T-helper 2 cell treated with Interferon-gamma antibody and Interleukin-4, amounts not matched to agents 5 μg/mL and 100 μg/mL, for 36 hours (primary cell): Measurements from ENCODE around the gene SWT1.
"Not testable (repeated sequence)": the region's sequence is repeated elsewhere in the genome, so short reads cannot be mapped to it uniquely, and the experiment has no call there.

Source experiments
- DNase-seq: peaks from one replicate; pipeline ENCODE4 v3.0.0; 2021; ENCODE audit warnings: low spot score
- H3K27ac Mint-ChIP-seq: one replicate; pipeline ENCODE4 v1.8.0; 2021; ENCODE audit warnings: mild to moderate bottlenecking, mixed read lengths
- H3K27me3 Mint-ChIP-seq: one replicate; pipeline ENCODE4 v1.8.0; 2021; ENCODE audit warnings: low read depth, mixed read lengths
- H3K36me3 Mint-ChIP-seq: one replicate; pipeline ENCODE4 v1.8.0; 2021; ENCODE audit warnings: low read depth, mixed read lengths
- H3K4me1 Mint-ChIP-seq: one replicate; pipeline ENCODE4 v1.8.0; 2021; ENCODE audit warnings: low read depth, mixed read lengths
- H3K4me3 Mint-ChIP-seq: one replicate; pipeline ENCODE4 v1.8.0; 2022; ENCODE audit warnings: mild to moderate bottlenecking, moderate library complexity, mixed read lengths
- H3K9me3 Mint-ChIP-seq: one replicate; pipeline ENCODE4 v1.8.0; 2021; ENCODE audit warnings: mixed read lengths

Gene SWT1

GRCh38 chr1:185155600-185156287 lies 1.2 kb upstream of the SWT1 start:
- peaks cover 8% of the 10 kb centered on the region for H3K36me3 Mint-ChIP-seq
- peak overlapping the region; percentile 98 for H3K4me3 Mint-ChIP-seq
- H3K4me1 Mint-ChIP-seq: peaks cover 41% of the 10 kb centered on the region
- no peaks in the 10 kb centered on the region for H3K27me3 Mint-ChIP-seq
- no peaks in the 10 kb centered on the region for H3K9me3 Mint-ChIP-seq
- H3K27ac Mint-ChIP-seq: peak overlapping the region; percentile 98
- DNase-seq: no peak

GRCh38 chr1:185156288-185156853 lies 596 bp upstream of the SWT1 start:
- DNase-seq: no peak
- peaks cover 44% of the 10 kb centered on the region for H3K4me1 Mint-ChIP-seq

DNA sequence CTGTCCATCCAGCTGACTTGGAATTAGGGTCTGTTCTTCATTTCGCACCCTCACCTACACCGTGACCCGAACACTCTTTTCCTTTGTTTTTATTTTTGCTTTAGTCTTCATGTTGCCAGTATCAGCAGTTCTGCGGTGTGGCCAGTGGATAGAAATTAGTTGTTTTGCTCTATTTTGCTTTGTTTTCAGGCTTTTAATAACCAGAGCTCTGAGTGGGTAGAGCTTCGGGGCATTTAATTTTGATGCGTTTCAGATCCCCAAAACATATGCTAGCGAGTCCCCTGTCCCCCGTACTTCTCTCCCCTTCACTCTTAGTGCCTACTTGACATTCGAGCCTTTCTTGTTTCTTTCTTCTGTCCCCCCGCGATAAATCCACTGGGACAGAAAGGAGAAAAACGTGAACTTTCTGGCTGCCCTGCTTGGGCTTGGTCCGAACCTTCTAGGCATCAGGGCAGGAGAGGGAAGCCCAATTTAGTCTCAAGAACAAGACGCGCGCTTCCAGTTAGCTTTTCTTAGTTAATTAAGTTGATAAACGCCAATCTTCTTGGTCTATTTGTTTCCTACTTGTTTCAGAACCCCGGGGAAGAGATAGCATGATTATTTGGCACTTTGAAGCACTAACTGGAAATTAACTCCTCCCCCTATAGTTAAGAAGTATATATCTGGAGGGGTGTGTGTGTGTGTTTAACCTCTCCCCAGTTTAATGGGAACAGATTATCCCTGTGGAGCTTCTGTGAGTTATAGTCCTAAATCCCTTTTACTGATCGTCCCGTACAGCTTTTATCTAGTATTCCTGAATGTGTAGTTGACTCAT lies 839 bp downstream of the SWT1 start:
- Mint-ChIP-seq H3K4me3 (peak overlapping the region; percentile 98), H3K36me3 (peaks cover 4% of the 10 kb centered on the region), H3K4me1 (peaks cover 44% of the 10 kb centered on the region), H3K9me3 (no peaks in the 10 kb centered on the region), H3K27me3 (no peaks in the 10 kb centered on the region), H3K27ac (peak overlapping the region; percentile 91)
- no peak for DNase-seq

More at GRCh38 chr1:185156288-185156853, 596 bp upstream of the SWT1 start:
- H3K27me3 Mint-ChIP-seq: no peaks in the 10 kb centered on the region
- peak overlapping the region; percentile 98 for H3K4me3 Mint-ChIP-seq
- H3K27ac Mint-ChIP-seq: peak overlapping the region; percentile 98
- peaks cover 5% of the 10 kb centered on the region for H3K36me3 Mint-ChIP-seq
- no peaks in the 10 kb centered on the region for H3K9me3 Mint-ChIP-seq

- peak overlapping the region; percentile 56 for H3K4me3 Mint-ChIP-seq
- no peak for DNase-seq
- no peak overlapping the region for H3K27ac Mint-ChIP-seq
- peaks cover 38% of the 10 kb centered on the region for H3K4me1 Mint-ChIP-seq
- H3K9me3 Mint-ChIP-seq: no peaks in the 10 kb centered on the region
- H3K36me3 Mint-ChIP-seq: no peaks in the 10 kb centered on the region
- H3K27me3 Mint-ChIP-seq: no peaks in the 10 kb centered on the region
These were observed 1.8 kb downstream of the SWT1 start for GRCh38 chr1:185158800-185159199.

GRCh38 chr1:185159966-185160365 lies 3.0 kb downstream of the SWT1 start:
- Mint-ChIP-seq H3K4me1 (peaks cover 37% of the 10 kb centered on the region), H3K27me3 (no peaks in the 10 kb centered on the region), H3K27ac (no peak overlapping the region), H3K4me3 (no peak overlapping the region), H3K36me3 (no peaks in the 10 kb centered on the region), H3K9me3 (no peaks in the 10 kb centered on the region)
- no peak for DNase-seq

GRCh38 chr1:185162491-185162890 lies 5.5 kb downstream of the SWT1 start:
- no peak overlapping the region for H3K27ac Mint-ChIP-seq
- H3K4me3 Mint-ChIP-seq: no peak overlapping the region
- H3K27me3 Mint-ChIP-seq: no peaks in the 10 kb centered on the region
- peaks cover 37% of the 10 kb centered on the region for H3K4me1 Mint-ChIP-seq
- H3K36me3 Mint-ChIP-seq: no peaks in the 10 kb centered on the region
- DNase-seq: no peak
- H3K9me3 Mint-ChIP-seq: no peaks in the 10 kb centered on the region

DNA sequence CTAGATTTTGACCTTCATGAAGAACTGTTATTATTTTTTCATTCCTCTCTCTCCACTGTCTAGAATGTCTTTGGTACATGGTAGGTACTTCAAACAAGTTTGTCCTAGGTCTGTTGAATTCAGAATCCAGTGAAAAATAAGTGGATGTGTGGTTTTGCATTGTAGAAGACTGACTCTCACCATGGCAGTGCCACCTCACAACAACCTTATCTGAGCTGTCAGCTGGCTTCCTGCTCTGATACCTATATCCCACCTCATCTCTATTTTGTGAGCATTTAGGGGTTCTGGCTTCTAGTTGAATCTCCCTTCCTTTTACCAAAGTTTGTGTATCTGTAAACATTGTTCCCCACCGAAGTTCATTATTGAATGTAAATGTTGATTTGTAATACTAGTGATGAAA lies 9.1 kb downstream of the SWT1 start:
- Mint-ChIP-seq H3K36me3 (no peaks in the 10 kb centered on the region), H3K27ac (no peak overlapping the region), H3K4me3 (no peak overlapping the region)

DNA sequence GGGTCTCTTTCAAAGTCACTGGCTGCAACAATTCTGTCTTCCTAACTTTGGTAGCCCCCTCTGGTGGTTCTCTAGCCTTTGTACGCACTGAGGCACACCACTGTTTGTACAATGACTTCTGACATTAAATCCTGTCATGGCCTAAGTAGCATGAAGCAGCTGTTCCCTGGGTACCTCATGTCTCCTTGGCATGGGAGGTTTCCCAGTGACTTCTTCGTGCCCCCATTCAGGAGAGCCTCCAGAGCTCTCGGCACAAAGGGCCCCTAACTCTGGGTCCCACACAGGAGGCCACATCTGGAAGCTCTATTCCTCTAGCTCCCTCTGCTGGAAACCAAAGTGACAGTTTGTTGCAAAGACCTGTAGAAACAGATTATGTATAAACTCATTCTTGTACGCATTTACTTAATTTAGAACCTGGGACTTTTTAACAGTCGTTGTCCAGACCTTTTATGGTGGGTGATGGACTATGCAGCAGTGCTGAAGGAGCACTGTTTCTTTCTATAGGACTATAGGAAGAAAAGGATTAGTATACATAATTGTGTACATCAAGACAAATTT lies 13.4 kb downstream of the SWT1 start:
- peak; percentile 36 for DNase-seq
- Mint-ChIP-seq H3K9me3 (no peaks in the 10 kb centered on the region), H3K27ac (no peak overlapping the region), H3K36me3 (no peaks in the 10 kb centered on the region), H3K4me3 (no peak overlapping the region), H3K4me1 (peaks cover 15% of the 10 kb centered on the region), H3K27me3 (no peaks in the 10 kb centered on the region)

More for the DNA sequence above, 9.1 kb downstream of the SWT1 start:
- peaks cover 26% of the 10 kb centered on the region for H3K4me1 Mint-ChIP-seq
- no peaks in the 10 kb centered on the region for H3K9me3 Mint-ChIP-seq
- no peak for DNase-seq
- no peaks in the 10 kb centered on the region for H3K27me3 Mint-ChIP-seq

- Mint-ChIP-seq H3K4me3 (no peak overlapping the region), H3K27ac (no peak overlapping the region), H3K4me1 (no peaks in the 10 kb centered on the region), H3K27me3 (no peaks in the 10 kb centered on the region), H3K36me3 (peaks cover 7% of the 10 kb centered on the region), H3K9me3 (peaks cover 13% of the 10 kb centered on the region)
- DNase-seq: no peak
These were observed 36.8 kb downstream of the SWT1 start for GRCh38 chr1:185193756-185194155.

GRCh38 chr1:185198712-185199111 lies 41.7 kb downstream of the SWT1 start:
- Mint-ChIP-seq H3K36me3 (peaks cover 12% of the 10 kb centered on the region), H3K9me3 (peaks cover 26% of the 10 kb centered on the region)
- not testable (repeated sequence) for H3K4me1 Mint-ChIP-seq, DNase-seq, H3K27ac Mint-ChIP-seq, H3K4me3 Mint-ChIP-seq, H3K27me3 Mint-ChIP-seq

DNA sequence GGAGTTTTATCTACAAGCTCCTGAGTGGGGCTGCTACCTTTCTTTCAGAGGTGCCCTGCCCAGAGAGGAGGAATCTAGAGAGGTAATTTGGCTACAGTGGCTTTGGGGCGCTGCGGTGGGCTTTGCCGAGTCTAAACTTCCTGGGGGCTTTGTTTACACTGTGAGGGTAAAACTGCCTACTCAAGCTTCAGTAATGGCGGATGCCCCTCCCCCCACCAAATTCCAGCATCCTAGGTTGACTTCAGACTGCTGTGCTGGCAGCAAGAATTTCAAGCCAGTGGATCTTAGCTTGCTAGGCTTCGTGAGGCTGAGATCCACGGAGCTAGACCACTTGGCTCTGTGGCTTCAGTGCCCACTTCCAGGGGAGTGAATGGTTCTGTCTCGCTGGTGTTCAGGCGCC lies 43.9 kb downstream of the SWT1 start:
- no peak for DNase-seq
- H3K4me3 Mint-ChIP-seq: no peak overlapping the region
- H3K4me1 Mint-ChIP-seq: no peaks in the 10 kb centered on the region
- no peaks in the 10 kb centered on the region for H3K27me3 Mint-ChIP-seq
- no peak overlapping the region for H3K27ac Mint-ChIP-seq
- peaks cover 26% of the 10 kb centered on the region for H3K9me3 Mint-ChIP-seq
- H3K36me3 Mint-ChIP-seq: peaks cover 12% of the 10 kb centered on the region

- DNase-seq: no peak
- Mint-ChIP-seq H3K27ac (peak overlapping the region; percentile 8), H3K9me3 (peaks cover 7% of the 10 kb centered on the region), H3K4me3 (no peak overlapping the region), H3K27me3 (no peaks in the 10 kb centered on the region), H3K36me3 (peaks cover 10% of the 10 kb centered on the region), H3K4me1 (peaks cover 7% of the 10 kb centered on the region)
These were observed 50.2 kb downstream of the SWT1 start for GRCh38 chr1:185207170-185207569.

GRCh38 chr1:185207980-185208602 lies 51.1 kb downstream of the SWT1 start:
- H3K4me1 Mint-ChIP-seq: peaks cover 7% of the 10 kb centered on the region
- no peak overlapping the region for H3K27ac Mint-ChIP-seq

More at GRCh38 chr1:185207980-185208602, 51.1 kb downstream of the SWT1 start:
- H3K36me3 Mint-ChIP-seq: peaks cover 10% of the 10 kb centered on the region
- H3K9me3 Mint-ChIP-seq: peaks cover 7% of the 10 kb centered on the region
- H3K27me3 Mint-ChIP-seq: no peaks in the 10 kb centered on the region
- DNase-seq: no peak
- no peak overlapping the region for H3K4me3 Mint-ChIP-seq
